ENCODE data around the gene TUBB. TPM values are rescaled to one million over a fixed set of nuclear protein-coding genes. Genes with fewer than 3 reads are reported as not detected.

Gene TUBB
- total RNA-seq, 4 donors from 2014 or later, result 119 to 179 (median 156) TPM

DNA sequence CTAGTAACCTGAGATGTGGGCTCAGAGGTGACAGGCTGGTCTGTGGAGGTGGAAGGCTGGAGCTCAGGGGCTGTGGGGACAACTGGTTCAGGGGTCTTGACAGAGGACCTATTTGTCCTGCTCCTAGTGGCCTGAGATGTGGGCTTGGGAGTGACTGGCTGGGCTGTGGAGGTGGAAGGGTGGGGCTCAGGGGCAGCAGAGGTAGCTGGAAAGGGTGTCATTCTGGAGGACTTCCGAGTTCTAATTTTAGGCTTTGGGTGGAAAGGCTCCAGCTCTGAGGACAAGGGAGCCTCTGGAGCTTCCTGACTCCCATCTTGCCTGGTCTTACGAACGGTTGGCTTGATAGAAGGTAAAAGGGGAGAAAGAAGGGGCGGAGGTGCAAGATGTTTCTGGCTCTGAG, 14.5 kb upstream of the TUBB start:
- intact Hi-C loops (cut with DNase I; ENCODE audit: low total_unique reads), result no loop called here
- H3K4me3 ChIP-seq (ENCODE audit: low read depth, poor library complexity, severe bottlenecking), result no peak overlapping the region
- 85 to 92% methylated on average over 4 of the region's 4 CpGs for WGBS, 2 donors
- TF ChIP-seq POLR2A (IDR thresholded peaks at IDR 0.05), result no peak
- TF ChIP-seq, protein P1, sequence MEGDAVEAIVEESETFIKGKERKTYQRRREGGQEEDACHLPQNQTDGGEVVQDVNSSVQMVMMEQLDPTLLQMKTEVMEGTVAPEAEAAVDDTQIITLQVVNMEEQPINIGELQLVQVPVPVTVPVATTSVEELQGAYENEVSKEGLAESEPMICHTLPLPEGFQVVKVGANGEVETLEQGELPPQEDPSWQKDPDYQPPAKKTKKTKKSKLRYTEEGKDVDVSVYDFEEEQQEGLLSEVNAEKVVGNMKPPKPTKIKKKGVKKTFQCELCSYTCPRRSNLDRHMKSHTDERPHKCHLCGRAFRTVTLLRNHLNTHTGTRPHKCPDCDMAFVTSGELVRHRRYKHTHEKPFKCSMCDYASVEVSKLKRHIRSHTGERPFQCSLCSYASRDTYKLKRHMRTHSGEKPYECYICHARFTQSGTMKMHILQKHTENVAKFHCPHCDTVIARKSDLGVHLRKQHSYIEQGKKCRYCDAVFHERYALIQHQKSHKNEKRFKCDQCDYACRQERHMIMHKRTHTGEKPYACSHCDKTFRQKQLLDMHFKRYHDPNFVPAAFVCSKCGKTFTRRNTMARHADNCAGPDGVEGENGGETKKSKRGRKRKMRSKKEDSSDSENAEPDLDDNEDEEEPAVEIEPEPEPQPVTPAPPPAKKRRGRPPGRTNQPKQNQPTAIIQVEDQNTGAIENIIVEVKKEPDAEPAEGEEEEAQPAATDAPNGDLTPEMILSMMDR (IDR thresholded peaks at IDR 0.05), result no peak
- no peak for DNase-seq (ENCODE audit: low spot score in 2 of 2)

DNA sequence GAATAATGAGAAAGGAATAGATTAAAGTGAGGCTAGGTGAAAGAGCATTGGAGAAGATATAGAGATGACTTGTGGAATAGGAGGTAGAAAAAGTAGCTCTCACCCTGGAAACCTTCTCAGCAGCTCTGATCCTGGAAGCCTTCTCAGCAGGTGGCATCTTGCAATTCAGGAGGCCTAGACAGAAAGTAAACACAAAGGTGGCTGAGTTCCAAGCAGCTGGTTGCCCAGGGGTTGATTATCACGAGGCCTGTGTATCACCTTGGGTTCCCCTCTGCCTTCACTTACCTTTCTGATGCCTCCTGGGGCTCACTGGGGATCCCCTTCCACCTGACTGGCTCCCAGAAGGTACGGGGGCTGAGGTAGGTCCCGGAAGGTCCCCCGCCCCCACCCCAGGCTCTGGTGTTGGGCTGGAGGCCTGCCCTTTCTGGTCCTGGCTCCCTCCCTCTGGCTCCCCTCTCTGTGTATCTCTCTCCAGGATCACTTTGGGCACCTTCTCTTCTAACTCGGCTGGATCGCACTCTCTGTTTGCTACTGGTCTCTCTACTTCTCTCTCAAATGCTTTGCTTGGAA, 12.8 kb upstream of the TUBB start:
- no peak for TF ChIP-seq POLR2A (IDR thresholded peaks at IDR 0.05)
- TF ChIP-seq, protein P1 (IDR thresholded peaks at IDR 0.05), result no peak
- WGBS, 2 donors, result 72 to 78% methylated on average over 6 of the region's 6 CpGs
- DNase-seq (ENCODE audit: low spot score in 2 of 2), result no peak
- intact Hi-C loops (cut with DNase I; ENCODE audit: low total_unique reads), result no loop called here
- H3K4me3 ChIP-seq (ENCODE audit: low read depth, poor library complexity, severe bottlenecking), result no peak overlapping the region

DNA sequence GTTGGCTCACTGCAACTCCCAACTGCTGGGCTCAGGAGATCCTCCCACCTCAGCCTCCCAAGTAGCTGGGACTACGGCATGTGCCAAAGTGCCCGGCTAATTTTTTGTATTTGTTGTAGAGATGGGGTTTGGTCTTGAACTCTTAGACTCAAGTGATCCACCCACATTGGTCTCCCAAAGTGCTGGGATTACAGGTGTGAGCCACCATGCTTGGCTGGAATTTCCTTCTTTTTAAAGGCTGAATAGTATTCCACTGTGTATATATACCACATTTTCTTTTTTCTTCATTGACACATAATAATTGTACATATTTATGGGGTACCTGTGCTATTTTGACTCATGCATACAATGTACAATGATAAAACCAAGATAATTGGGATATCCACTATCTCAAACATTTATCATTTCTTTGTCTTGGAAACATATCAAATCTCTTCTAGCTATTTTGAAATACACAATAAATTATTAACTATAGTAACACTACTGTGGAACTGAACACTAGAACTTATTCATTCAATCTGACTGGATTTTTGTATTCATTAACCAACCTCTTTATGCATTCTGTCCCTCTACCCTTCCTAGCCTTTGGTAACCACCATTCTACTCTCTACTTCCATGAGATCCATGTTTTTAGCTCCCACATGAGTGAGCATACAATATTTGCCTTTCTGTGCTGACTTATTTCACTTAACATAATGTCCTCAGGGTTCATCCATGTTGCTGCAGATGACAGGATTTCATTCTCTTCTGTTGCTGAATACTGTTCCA, 10.9 kb upstream of the TUBB start:
- DNase-seq (ENCODE audit: low spot score in 2 of 2), result no peak
- no peak overlapping the region for H3K4me3 ChIP-seq (ENCODE audit: low read depth, poor library complexity, severe bottlenecking)
- intact Hi-C loops (cut with DNase I; ENCODE audit: low total_unique reads), result no loop called here
- WGBS, 2 donors, result 97 to 100% methylated on average over 2 of the region's 2 CpGs
- TF ChIP-seq, protein P1 (IDR thresholded peaks at IDR 0.05), result no peak

DNA sequence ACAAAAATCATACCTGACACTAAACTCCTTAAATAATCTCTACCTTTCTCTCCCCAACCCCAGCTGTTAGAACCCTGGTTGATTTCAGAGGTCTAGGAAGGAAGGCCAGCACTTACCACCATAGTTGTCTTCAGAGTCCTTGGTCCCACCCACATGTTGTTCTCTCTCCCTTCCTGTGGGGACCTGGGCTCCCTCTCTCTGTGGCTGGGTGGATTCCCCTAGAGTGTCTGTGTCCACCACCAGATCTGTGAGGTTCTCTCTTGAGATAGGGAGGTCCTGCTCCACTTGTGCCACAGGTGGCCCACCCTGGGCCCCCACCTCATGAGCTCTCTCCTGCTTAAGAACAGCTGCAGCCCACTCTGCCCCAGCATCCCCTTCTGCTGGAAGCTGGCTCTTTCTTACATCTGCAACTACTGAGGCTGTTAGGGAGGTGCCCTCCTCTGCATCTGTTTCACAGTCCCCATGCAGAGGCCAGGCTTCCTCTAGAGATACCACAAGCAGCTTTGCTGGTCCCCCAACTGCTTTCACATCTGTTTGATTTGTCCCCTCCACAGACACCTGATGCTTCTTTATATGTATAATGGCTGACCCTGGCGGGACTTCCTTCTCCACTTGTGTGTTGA, 8.3 kb upstream of the TUBB start:
- DNase-seq (ENCODE audit: low spot score in 2 of 2), result no peak

DNA sequence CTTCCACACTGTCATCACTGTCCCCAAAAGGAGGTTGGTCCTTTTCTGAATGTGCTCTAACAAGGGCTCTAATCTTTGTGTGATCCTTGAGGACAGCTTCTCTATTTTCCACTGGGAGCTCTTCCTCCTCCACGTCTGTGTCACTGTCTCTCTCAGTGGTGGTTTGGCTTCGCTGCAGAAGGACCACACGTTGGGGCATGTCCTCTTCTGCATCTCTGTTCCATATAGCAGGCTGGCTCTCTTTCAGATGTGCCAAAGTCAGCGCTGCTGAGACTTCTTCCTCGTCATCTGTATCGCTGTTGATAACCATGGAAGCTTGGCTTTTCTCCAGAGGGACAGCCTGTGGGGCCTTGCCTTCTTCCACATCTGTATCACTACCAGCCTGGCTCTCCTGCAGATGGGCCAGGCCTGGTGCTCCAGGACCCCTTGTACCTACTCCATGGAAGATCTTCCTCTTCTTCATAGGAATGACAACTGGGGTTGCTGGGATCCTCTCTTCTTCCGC, 7.7 kb upstream of the TUBB start:
- TF ChIP-seq, protein P1 (IDR thresholded peaks at IDR 0.05), result no peak
- no peak for TF ChIP-seq POLR2A (IDR thresholded peaks at IDR 0.05)
- intact Hi-C loops (cut with DNase I; ENCODE audit: low total_unique reads), result no loop called here
- H3K4me3 ChIP-seq (ENCODE audit: low read depth, poor library complexity, severe bottlenecking), result no peak overlapping the region
- WGBS, 2 donors, result 47 to 73% methylated on average over 7 of the region's 7 CpGs
- DNase-seq (ENCODE audit: low spot score in 2 of 2), result no peak

More for the DNA sequence above, 8.3 kb upstream of the TUBB start:
- TF ChIP-seq, protein P1 (IDR thresholded peaks at IDR 0.05), result no peak
- no peak for TF ChIP-seq POLR2A (IDR thresholded peaks at IDR 0.05)
- H3K4me3 ChIP-seq (ENCODE audit: low read depth, poor library complexity, severe bottlenecking), result no peak overlapping the region
- WGBS, 2 donors, result 85 to 93% methylated on average over 1 of the region's 1 CpG
- intact Hi-C loops (cut with DNase I; ENCODE audit: low total_unique reads), result no loop called here
